ENCODE measurements around the gene TRPC4.

- no peak for TF ChIP-seq CTCF (IDR thresholded peaks at IDR 0.05; ENCODE audit: low read depth, low read length)
- TF ChIP-seq EZH2phosphoT487 (IDR thresholded peaks at IDR 0.05; ENCODE audit: low read depth), result no peak
These were observed 204.2 kb downstream of the TRPC4 start for GRCh38 chr13:37665420-37665819.

Data from OCI-LY3 (cell line).